Neural crest cell (in vitro differentiated cells): ENCODE measurements around the gene PMEL. TPM values are rescaled to one million over a fixed set of nuclear protein-coding genes. Genes with fewer than 3 reads are reported as not detected.

Source experiments
- DNase-seq: peaks from one replicate; pipeline ENCODE4 v3.0.0; 2021; ENCODE audit warnings: low read depth, mixed read lengths, low spot score
- H3K27ac Mint-ChIP-seq: one replicate; pipeline ENCODE4 v1.8.0; 2021; ENCODE audit warnings: mild to moderate bottlenecking, mixed read lengths; ENCODE audit not compliant: unreplicated experiment
- H3K27me3 Mint-ChIP-seq: 2 replicates; pipeline ENCODE4 v1.8.0; 2021; ENCODE audit warnings: low read depth, mild to moderate bottlenecking, mixed read lengths
- H3K36me3 Mint-ChIP-seq: 2 replicates; pipeline ENCODE4 v1.8.0; 2021; ENCODE audit warnings: low read depth, mild to moderate bottlenecking, mixed read lengths
- H3K4me1 Mint-ChIP-seq: 2 replicates; pipeline ENCODE4 v1.8.0; 2021; ENCODE audit warnings: mixed read lengths
- H3K4me3 Mint-ChIP-seq: one replicate; pipeline ENCODE4 v1.8.0; 2021; ENCODE audit warnings: mild to moderate bottlenecking, mixed read lengths
- H3K9me3 Mint-ChIP-seq: 2 replicates; pipeline ENCODE4 v1.8.0; 2021; ENCODE audit warnings: mixed read lengths
- total RNA-seq: library from RNA; stranded (reverse); gene quantifications from 2 replicates; pipeline ENCODE4 v1.2.1, GENCODE V29; 2021
- TF ChIP-seq, protein P1 (sequence below): fragments of 200-600 bp; sonication (generic); conservative IDR thresholded peaks from 2 replicates; pipeline ENCODE4 v1.5.0; 2021; ENCODE audit warnings: antibody characterized with exemption, mild to moderate bottlenecking

Gene PMEL
- total RNA-seq, 1 donor from 2014 or later, result 36.9 TPM

GRCh38 chr12:55946553-55946952 is 19.3 kb downstream of the PMEL start:
- Mint-ChIP-seq H3K27ac (no peak overlapping the region), H3K36me3 (no peaks in the 10 kb centered on the region), H3K9me3 (no peaks in the 10 kb centered on the region), H3K4me1 (peaks cover 3% of the 10 kb centered on the region), H3K4me3 (no peak overlapping the region), H3K27me3 (no peaks in the 10 kb centered on the region)
- DNase-seq, result no peak
- TF ChIP-seq, protein P1, sequence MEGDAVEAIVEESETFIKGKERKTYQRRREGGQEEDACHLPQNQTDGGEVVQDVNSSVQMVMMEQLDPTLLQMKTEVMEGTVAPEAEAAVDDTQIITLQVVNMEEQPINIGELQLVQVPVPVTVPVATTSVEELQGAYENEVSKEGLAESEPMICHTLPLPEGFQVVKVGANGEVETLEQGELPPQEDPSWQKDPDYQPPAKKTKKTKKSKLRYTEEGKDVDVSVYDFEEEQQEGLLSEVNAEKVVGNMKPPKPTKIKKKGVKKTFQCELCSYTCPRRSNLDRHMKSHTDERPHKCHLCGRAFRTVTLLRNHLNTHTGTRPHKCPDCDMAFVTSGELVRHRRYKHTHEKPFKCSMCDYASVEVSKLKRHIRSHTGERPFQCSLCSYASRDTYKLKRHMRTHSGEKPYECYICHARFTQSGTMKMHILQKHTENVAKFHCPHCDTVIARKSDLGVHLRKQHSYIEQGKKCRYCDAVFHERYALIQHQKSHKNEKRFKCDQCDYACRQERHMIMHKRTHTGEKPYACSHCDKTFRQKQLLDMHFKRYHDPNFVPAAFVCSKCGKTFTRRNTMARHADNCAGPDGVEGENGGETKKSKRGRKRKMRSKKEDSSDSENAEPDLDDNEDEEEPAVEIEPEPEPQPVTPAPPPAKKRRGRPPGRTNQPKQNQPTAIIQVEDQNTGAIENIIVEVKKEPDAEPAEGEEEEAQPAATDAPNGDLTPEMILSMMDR, result no peak

DNA sequence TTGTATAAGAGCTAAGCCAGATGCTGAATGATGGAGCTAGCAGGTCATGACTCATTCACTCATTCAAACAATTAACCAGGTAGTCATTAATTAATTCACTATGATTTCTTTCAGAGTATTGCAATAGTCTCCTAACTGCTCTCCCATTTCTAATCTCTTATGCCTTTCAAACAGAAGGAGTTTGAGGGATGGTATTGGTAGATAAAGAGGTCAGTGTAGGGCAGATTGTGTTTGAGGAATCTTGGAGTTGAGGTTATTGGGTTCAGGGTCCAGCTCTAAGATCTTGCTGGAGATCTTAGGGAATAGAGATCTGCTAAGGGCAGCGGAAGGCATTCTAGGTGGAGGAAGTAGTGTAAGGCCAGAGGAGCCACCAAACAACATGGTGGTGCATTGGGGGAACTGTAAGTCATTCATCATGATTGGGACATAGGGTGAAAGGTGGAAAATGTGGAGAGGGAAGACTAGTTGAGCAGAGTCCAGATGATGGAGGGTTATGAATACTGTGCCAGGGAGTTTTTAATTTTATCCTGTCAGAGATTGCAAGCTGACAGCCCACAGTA is 23.2 kb downstream of the PMEL start:
- Mint-ChIP-seq H3K9me3 (no peaks in the 10 kb centered on the region), H3K4me1 (peaks cover 11% of the 10 kb centered on the region), H3K36me3 (no peaks in the 10 kb centered on the region), H3K4me3 (no peak overlapping the region), H3K27ac (no peak overlapping the region), H3K27me3 (no peaks in the 10 kb centered on the region)
- TF ChIP-seq, protein P1, result no peak
- no peak for DNase-seq

GRCh38 chr12:55942055-55942454 is 23.8 kb downstream of the PMEL start:
- H3K4me3 Mint-ChIP-seq, result no peak overlapping the region
- H3K36me3 Mint-ChIP-seq, result no peaks in the 10 kb centered on the region
- H3K27me3 Mint-ChIP-seq, result no peaks in the 10 kb centered on the region
- DNase-seq, result no peak
- no peaks in the 10 kb centered on the region for H3K9me3 Mint-ChIP-seq
- peaks cover 11% of the 10 kb centered on the region for H3K4me1 Mint-ChIP-seq
- peak overlapping the region; percentile 70 for H3K27ac Mint-ChIP-seq
- TF ChIP-seq, protein P1, result no peak

- no peaks in the 10 kb centered on the region for H3K36me3 Mint-ChIP-seq
- peak overlapping the region; percentile 24 for H3K4me3 Mint-ChIP-seq
- no peak overlapping the region for H3K27ac Mint-ChIP-seq
- peaks cover 5% of the 10 kb centered on the region for H3K27me3 Mint-ChIP-seq
- TF ChIP-seq, protein P1, result peak; percentile 93
- peaks cover 11% of the 10 kb centered on the region for H3K4me1 Mint-ChIP-seq
- no peaks in the 10 kb centered on the region for H3K9me3 Mint-ChIP-seq
- DNase-seq, result peak; percentile 87
Observed at GRCh38 chr12:55940065-55940732, 25.6 kb downstream of the PMEL start.

GRCh38 chr12:55938826-55939501 is 26.9 kb downstream of the PMEL start:
- Mint-ChIP-seq H3K9me3 (no peaks in the 10 kb centered on the region), H3K27ac (no peak overlapping the region), H3K27me3 (peaks cover 12% of the 10 kb centered on the region), H3K4me3 (no peak overlapping the region), H3K4me1 (peaks cover 11% of the 10 kb centered on the region), H3K36me3 (no peaks in the 10 kb centered on the region)
- TF ChIP-seq, protein P1, result no peak
- DNase-seq, result no peak
